ENCODE measurements around the gene HES3.

DNA sequence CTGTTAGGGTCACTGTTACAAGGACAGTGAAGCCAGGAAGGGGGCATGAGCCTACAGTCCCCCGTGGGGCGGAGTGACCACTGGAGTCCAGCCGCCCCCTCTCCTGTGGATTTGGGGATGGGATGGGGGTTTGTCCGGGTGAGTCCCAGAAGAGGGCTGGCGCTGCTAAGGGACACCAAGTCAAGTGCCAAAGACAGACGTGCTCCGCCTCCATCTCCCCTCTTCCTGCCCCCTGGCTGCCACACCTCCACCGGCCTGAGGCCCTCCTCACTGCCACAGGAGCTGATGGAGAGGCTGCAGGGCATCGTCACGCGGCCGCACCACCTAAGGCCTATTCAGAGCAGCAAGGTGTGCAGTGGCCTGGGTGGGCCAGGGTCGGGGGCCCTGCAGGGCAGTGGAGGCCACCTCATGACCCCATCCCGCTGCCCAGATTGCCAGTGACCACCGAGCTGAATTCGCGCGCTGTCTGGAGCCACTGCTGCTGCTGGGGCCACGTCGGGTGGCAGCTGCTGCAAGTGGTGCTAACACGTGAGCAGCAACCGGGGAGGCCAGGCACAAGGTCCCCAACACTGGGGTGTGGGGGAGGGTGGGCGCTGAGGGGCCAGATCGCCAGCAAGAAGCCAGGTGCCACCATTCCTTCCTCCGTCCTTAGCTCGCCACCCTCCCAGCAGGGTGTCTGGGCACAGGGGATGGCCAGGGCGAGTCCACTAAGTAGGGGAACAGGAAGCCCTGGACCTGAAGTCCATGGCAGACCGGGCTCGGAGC lies 33.2 kb upstream of the HES3 start:
- TF ChIP-seq EZH2 (IDR thresholded peaks at IDR 0.05; ENCODE audit: borderline replicate concordance, low read length) = no peak
- TF ChIP-seq, protein P1, sequence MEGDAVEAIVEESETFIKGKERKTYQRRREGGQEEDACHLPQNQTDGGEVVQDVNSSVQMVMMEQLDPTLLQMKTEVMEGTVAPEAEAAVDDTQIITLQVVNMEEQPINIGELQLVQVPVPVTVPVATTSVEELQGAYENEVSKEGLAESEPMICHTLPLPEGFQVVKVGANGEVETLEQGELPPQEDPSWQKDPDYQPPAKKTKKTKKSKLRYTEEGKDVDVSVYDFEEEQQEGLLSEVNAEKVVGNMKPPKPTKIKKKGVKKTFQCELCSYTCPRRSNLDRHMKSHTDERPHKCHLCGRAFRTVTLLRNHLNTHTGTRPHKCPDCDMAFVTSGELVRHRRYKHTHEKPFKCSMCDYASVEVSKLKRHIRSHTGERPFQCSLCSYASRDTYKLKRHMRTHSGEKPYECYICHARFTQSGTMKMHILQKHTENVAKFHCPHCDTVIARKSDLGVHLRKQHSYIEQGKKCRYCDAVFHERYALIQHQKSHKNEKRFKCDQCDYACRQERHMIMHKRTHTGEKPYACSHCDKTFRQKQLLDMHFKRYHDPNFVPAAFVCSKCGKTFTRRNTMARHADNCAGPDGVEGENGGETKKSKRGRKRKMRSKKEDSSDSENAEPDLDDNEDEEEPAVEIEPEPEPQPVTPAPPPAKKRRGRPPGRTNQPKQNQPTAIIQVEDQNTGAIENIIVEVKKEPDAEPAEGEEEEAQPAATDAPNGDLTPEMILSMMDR (IDR thresholded peaks at IDR 0.05; ENCODE audit: low read length) = no peak
